SK-N-SH (cell line): ENCODE data around the gene ARHGAP15. TPM values are rescaled to one million over a fixed set of nuclear protein-coding genes. Genes with fewer than 3 reads are reported as not detected.

Experiments used
- CTCF ChIA-PET: fragments of 300-600, 350-600 bp; formaldehyde crosslinking; extraction: SDS; loops from one replicate; lab custom pipeline; 2021; lab: Yijun Ruan, JAX
- POLR2A ChIA-PET: fragments of 350-600 bp; sonication (Branson Sonifier 250); formaldehyde crosslinking; extraction: SDS; loops from one replicate; lab custom pipeline; 2020; ENCODE audit warnings: antibody characterized with exemption, inconsistent platforms; lab: Yijun Ruan, JAX
- DNase-seq: peaks from one replicate; pipeline ENCODE4 v3.0.0; 2012
- H2AFZ ChIP-seq: fragments of 200-600 bp; sonication (generic); 2 replicates; pipeline ENCODE4 v1.8.1; 2016; ENCODE audit warnings: antibody characterized with exemption, mild to moderate bottlenecking, low read depth
- H3F3A ChIP-seq: fragments of 200-600 bp; sonication (generic); replicated peaks from 2 replicates; pipeline ENCODE3; 2016; ENCODE audit warnings: antibody characterized with exemption, mild to moderate bottlenecking; ENCODE audit not compliant: insufficient read depth
- H3K27ac ChIP-seq, 2 experiments: fragments of 200-500 bp in 1 of 2; fragments of 200-600 bp in 1 of 2; sonication (Bioruptor generic) in 1 of 2; sonication (generic), shearing (Covaris generic) in 1 of 2; 2 replicates each; pipeline versions ENCODE4 v1.5.1 to v1.6.1; 2014 to 2016; ENCODE audit warnings: low read depth in 2 of 2, inconsistent platforms in 1 of 2, low read length in 1 of 2, mild to moderate bottlenecking in 1 of 2, mixed read lengths in 1 of 2
- H3K27me3 ChIP-seq: fragments of 200-600 bp; sonication (generic), shearing (Covaris generic); 2 replicates; pipeline ENCODE4 v1.6.1; 2016; ENCODE audit warnings: mixed run types; ENCODE audit not compliant: insufficient read depth
- H3K36me3 ChIP-seq, 2 experiments: fragments of 200-500 bp in 1 of 2; fragments of 200-600 bp in 1 of 2; sonication (Bioruptor generic) in 1 of 2; sonication (generic) in 1 of 2; replicated peaks in 1 of 2; 2 replicates each; pipeline versions ENCODE3 to v1.5.1; 2014 to 2016; ENCODE audit warnings: low read length in 1 of 2, mild to moderate bottlenecking in 1 of 2; ENCODE audit not compliant: insufficient read depth in 2 of 2, control insufficient read depth in 1 of 2
- H3K4me1 ChIP-seq, 2 experiments: fragments of 200-500 bp in 1 of 2; fragments of 200-600 bp in 1 of 2; sonication (Bioruptor generic) in 1 of 2; sonication (generic), shearing (Covaris generic) in 1 of 2; 2 replicates each; pipeline versions ENCODE4 v1.5.1 to v1.6.1; 2014 to 2016; ENCODE audit warnings: low read depth in 1 of 2, low read length in 1 of 2, mixed run types in 1 of 2; ENCODE audit not compliant: insufficient read depth in 2 of 2, control insufficient read depth in 1 of 2
- H3K4me2 ChIP-seq: fragments of 200-600 bp; sonication (generic), shearing (Covaris generic); 2 replicates; pipeline ENCODE4 v1.6.1; 2017; ENCODE audit warnings: mixed run types
- H3K4me3 ChIP-seq, 2 experiments: fragments of 200-500 bp in 1 of 2; fragments of 200-600 bp in 1 of 2; sonication (Bioruptor generic) in 1 of 2; sonication (generic), shearing (Covaris generic) in 1 of 2; 2 replicates each; pipeline versions ENCODE4 v1.5.1 to v1.8.1; 2014 to 2016; ENCODE audit warnings: low read depth in 2 of 2, inconsistent platforms in 1 of 2, low read length in 1 of 2, mild to moderate bottlenecking in 1 of 2, mixed read lengths in 1 of 2, moderate library complexity in 1 of 2
- H3K79me2 ChIP-seq: fragments of 200-600 bp; sonication (generic); 2 replicates; pipeline ENCODE4 v1.8.1; 2017; ENCODE audit warnings: mild to moderate bottlenecking; ENCODE audit not compliant: insufficient read depth
- H3K9ac ChIP-seq: fragments of 200-600 bp; sonication (generic); 2 replicates; pipeline ENCODE4 v1.6.1; 2017; ENCODE audit warnings: mixed run types
- H3K9me2 ChIP-seq: fragments of 200-600 bp; sonication (generic); 2 replicates; pipeline ENCODE4 v1.6.1; 2017; ENCODE audit warnings: mixed run types
- H3K9me3 ChIP-seq: fragments of 200-600 bp; sonication (generic); 2 replicates; pipeline ENCODE4 v1.6.1; 2017; ENCODE audit warnings: mixed run types, mild to moderate bottlenecking, moderate library complexity
- H4K20me1 ChIP-seq: fragments of 200-600 bp; sonication (generic); 2 replicates; pipeline ENCODE4 v1.6.1; 2017; ENCODE audit warnings: mild to moderate bottlenecking, mixed run types; ENCODE audit not compliant: insufficient read depth
- CHD2 ChIP-seq: fragments of 150-350 bp; IDR thresholded peaks from 2 replicates; pipeline ENCODE4 v1.6.1; 2018; ENCODE audit warnings: low read length; ENCODE audit not compliant: partially characterized antibody
- EZH2phosphoT487 ChIP-seq: fragments of 200-600 bp; sonication (generic); IDR thresholded peaks from 2 replicates; pipeline ENCODE4 v1.6.1; 2017; ENCODE audit warnings: low read depth, mixed run types, mild to moderate bottlenecking, antibody characterized with exemption, moderate library complexity, borderline replicate concordance
- FOXJ3 ChIP-seq: sonication (generic); formaldehyde crosslinking; IDR thresholded peaks from 2 replicates; pipeline ENCODE4 v1.5.1; 2020; ENCODE audit warnings: mild to moderate bottlenecking, missing genetic modification reagents
- FOXM1 ChIP-seq: IDR thresholded peaks from 2 replicates; pipeline ENCODE4 v1.4.0; 2012; ENCODE audit warnings: low read depth, mild to moderate bottlenecking
- GABPA ChIP-seq: IDR thresholded peaks from 2 replicates; pipeline ENCODE4 v1.4.0; 2012; ENCODE audit warnings: low read depth, mild to moderate bottlenecking
- GATA2 ChIP-seq: sonication (generic); formaldehyde crosslinking; IDR thresholded peaks from 2 replicates; pipeline ENCODE4 v1.5.0; 2020; ENCODE audit warnings: mild to moderate bottlenecking, missing genetic modification reagents
- JUND ChIP-seq: IDR thresholded peaks from 2 replicates; pipeline ENCODE4 v1.4.0; 2012
- MAX ChIP-seq: IDR thresholded peaks from 2 replicates; pipeline ENCODE4 v1.4.0; 2012; ENCODE audit warnings: low read depth
- NFIC ChIP-seq: IDR thresholded peaks from 2 replicates; pipeline ENCODE4 v1.4.0; 2012; ENCODE audit warnings: borderline replicate concordance
- NRF1 ChIP-seq: IDR thresholded peaks from 2 replicates; pipeline ENCODE4 v1.6.1; 2012; ENCODE audit warnings: low read depth, mild to moderate bottlenecking, low read length
- PBX3 ChIP-seq: IDR thresholded peaks from 2 replicates; pipeline ENCODE4; 2012
- POLR2AphosphoS5 ChIP-seq: IDR thresholded peaks from 2 replicates; pipeline ENCODE4 v1.6.1; 2012; ENCODE audit warnings: low read depth, low read length
- RAD21 ChIP-seq: IDR thresholded peaks from 2 replicates; pipeline ENCODE4 v1.6.1; 2012; ENCODE audit warnings: mild to moderate bottlenecking, low read length
- RFX5 ChIP-seq: IDR thresholded peaks from 2 replicates; pipeline ENCODE4 v1.6.1; 2012; ENCODE audit warnings: mild to moderate bottlenecking, improper control_type of control experiment, low read length
- RXRA ChIP-seq: IDR thresholded peaks from 2 replicates; pipeline ENCODE4 v1.4.0; 2012; ENCODE audit warnings: low read depth, mild to moderate bottlenecking, borderline replicate concordance
- SIN3A ChIP-seq: IDR thresholded peaks from 2 replicates; pipeline ENCODE4 v1.6.1; 2012; ENCODE audit warnings: low read depth, mild to moderate bottlenecking, low read length, moderate library complexity, borderline replicate concordance
- SMC3 ChIP-seq: IDR thresholded peaks from 2 replicates; pipeline ENCODE4 v1.6.1; 2012; ENCODE audit warnings: low read depth, low read length, improper control_type of control experiment
- TCF12 ChIP-seq: IDR thresholded peaks from 2 replicates; pipeline ENCODE4 v1.4.0; 2012
- USF2 ChIP-seq: fragments of 150-350 bp; IDR thresholded peaks from 2 replicates; pipeline ENCODE4 v1.6.1; 2017; ENCODE audit warnings: antibody characterized with exemption, low read length, low read depth, borderline replicate concordance
- YY1 ChIP-seq: IDR thresholded peaks from 2 replicates; pipeline ENCODE4 v1.4.0; 2012; ENCODE audit warnings: low read depth, mild to moderate bottlenecking
- WGBS: methylation state at CpG from one replicate; pipeline ENCODE4 v1.1.6; 2017; ENCODE audit warnings: low lambda C conversion rate; 5-methylcytosine and 5-hydroxymethylcytosine counted together
- polyA plus RNA-seq, 3 experiments: library from polyadenylated mRNA; depleted of rRNA; stranded (reverse); fragments of >200 nt; gene quantifications; 2 replicates each; pipeline ENCODE4 v1.2.3, GENCODE V29; 2012
- TF ChIP-seq, protein P1 (sequence below): IDR thresholded peaks from 2 replicates; pipeline ENCODE4 v1.4.0; 2012; ENCODE audit warnings: low read depth, borderline replicate concordance
- TF ChIP-seq, protein P2 (sequence below): IDR thresholded peaks from 2 replicates; pipeline ENCODE4 v1.6.1; 2012; ENCODE audit warnings: mild to moderate bottlenecking, low read depth, low read length, moderate library complexity

The ARHGAP15 gene
- polyA plus RNA-seq, 1 of the 3 experiments (the other 2 are of a cell fraction) = not detected

- Histone ChIP-seq H3K4me3 (no peak overlapping the region), H3K27ac (no peak overlapping the region), H2AFZ (no peak overlapping the region), H4K20me1 (no peaks in the 10 kb centered on the region), H3K36me3 (no peaks in the 10 kb centered on the region), H3K4me2 (no peak overlapping the region), H3K79me2 (no peaks in the 10 kb centered on the region), H3K9me2 (no peaks in the 10 kb centered on the region), H3K4me1 (no peaks in the 10 kb centered on the region), H3F3A (no peaks in the 10 kb centered on the region), H3K27me3 (no peaks in the 10 kb centered on the region), H3K9ac (no peak overlapping the region), H3K9me3 (no peaks in the 10 kb centered on the region)
- WGBS = 72% methylated on average over 1 of the region's 1 CpG
- TF ChIP-seq, protein P1, sequence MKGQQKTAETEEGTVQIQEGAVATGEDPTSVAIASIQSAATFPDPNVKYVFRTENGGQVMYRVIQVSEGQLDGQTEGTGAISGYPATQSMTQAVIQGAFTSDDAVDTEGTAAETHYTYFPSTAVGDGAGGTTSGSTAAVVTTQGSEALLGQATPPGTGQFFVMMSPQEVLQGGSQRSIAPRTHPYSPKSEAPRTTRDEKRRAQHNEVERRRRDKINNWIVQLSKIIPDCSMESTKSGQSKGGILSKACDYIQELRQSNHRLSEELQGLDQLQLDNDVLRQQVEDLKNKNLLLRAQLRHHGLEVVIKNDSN = no peak
- TF ChIP-seq, protein P2, sequence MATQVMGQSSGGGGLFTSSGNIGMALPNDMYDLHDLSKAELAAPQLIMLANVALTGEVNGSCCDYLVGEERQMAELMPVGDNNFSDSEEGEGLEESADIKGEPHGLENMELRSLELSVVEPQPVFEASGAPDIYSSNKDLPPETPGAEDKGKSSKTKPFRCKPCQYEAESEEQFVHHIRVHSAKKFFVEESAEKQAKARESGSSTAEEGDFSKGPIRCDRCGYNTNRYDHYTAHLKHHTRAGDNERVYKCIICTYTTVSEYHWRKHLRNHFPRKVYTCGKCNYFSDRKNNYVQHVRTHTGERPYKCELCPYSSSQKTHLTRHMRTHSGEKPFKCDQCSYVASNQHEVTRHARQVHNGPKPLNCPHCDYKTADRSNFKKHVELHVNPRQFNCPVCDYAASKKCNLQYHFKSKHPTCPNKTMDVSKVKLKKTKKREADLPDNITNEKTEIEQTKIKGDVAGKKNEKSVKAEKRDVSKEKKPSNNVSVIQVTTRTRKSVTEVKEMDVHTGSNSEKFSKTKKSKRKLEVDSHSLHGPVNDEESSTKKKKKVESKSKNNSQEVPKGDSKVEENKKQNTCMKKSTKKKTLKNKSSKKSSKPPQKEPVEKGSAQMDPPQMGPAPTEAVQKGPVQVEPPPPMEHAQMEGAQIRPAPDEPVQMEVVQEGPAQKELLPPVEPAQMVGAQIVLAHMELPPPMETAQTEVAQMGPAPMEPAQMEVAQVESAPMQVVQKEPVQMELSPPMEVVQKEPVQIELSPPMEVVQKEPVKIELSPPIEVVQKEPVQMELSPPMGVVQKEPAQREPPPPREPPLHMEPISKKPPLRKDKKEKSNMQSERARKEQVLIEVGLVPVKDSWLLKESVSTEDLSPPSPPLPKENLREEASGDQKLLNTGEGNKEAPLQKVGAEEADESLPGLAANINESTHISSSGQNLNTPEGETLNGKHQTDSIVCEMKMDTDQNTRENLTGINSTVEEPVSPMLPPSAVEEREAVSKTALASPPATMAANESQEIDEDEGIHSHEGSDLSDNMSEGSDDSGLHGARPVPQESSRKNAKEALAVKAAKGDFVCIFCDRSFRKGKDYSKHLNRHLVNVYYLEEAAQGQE = no peak
- TF ChIP-seq NFIC = no peak
- TF ChIP-seq FOXM1 = no peak
- TF ChIP-seq USF2 = no peak
- no peak for TF ChIP-seq RXRA
- TF ChIP-seq POLR2AphosphoS5 = no peak
- TF ChIP-seq SIN3A = no peak
- no peak for TF ChIP-seq EZH2phosphoT487
- TF ChIP-seq GATA2 (CRISPR knock-in tag) = no peak
- no peak for TF ChIP-seq GABPA
- no peak for DNase-seq
- POLR2A ChIA-PET = no interaction called here
- CTCF ChIA-PET = interaction anchor here (1.6 kb wide), 1 partner anchor 20 kb away, joined by 4 read pairs; no protein-coding TSS in a partner anchor
Observed at GRCh38 chr2:143574069-143574468, 444.9 kb downstream of the ARHGAP15 start.

DNA sequence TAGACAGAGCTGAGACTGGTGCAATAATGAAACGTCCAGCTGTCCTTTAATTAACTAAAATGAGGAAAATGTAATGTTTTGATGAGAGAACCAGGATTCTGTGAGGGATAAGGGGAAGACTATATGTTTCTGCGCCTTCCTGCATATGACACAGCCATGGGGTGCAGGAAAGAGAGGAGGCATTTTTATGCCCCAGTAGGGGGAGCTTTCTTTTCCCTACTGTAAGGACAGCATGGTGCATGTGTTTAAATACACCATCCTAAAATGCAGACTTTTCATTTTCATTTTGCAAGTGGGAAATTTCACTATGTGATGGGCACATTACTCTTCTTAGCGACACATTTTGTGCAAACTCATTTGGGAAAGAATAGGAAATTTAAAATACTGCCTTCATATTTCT, 446.1 kb downstream of the ARHGAP15 start:
- no peak overlapping the region; a peak in 1 of 4 replicates for H3K4me3 ChIP-seq
- 61% methylated on average over 3 of the region's 3 CpGs for WGBS
- no peaks in the 10 kb centered on the region for H3K4me1 ChIP-seq
- H3K9ac ChIP-seq = no peak overlapping the region
- POLR2A ChIA-PET = no interaction called here
- H3K27me3 ChIP-seq = no peaks in the 10 kb centered on the region
- no peak for DNase-seq
- H3F3A ChIP-seq = no peaks in the 10 kb centered on the region
- H2AFZ ChIP-seq = no peak overlapping the region
- no peak overlapping the region for H3K27ac ChIP-seq
- H3K9me2 ChIP-seq = no peaks in the 10 kb centered on the region
- H3K9me3 ChIP-seq = no peaks in the 10 kb centered on the region
- no peaks in the 10 kb centered on the region for H3K79me2 ChIP-seq
- H3K36me3 ChIP-seq = no peaks in the 10 kb centered on the region
- no peaks in the 10 kb centered on the region for H4K20me1 ChIP-seq
- H3K4me2 ChIP-seq = no peak overlapping the region
- CTCF ChIA-PET = interaction anchor here (1.6 kb wide), 1 partner anchor 21 kb away, joined by 4 read pairs; no protein-coding TSS in a partner anchor
- TF ChIP-seq TCF12 (no peak), CHD2 (no peak), NRF1 (no peak), MAX (no peak), RAD21 (peak; percentile 52), RXRA (no peak), RFX5 (no peak), SMC3 (peak; percentile 31; the same call in 1 of the 2 replicates), YY1 (no peak), JUND (no peak), FOXM1 (no peak), FOXJ3 (CRISPR knock-in tag) (no peak), PBX3 (no peak)
